Kidney epithelial cell (primary cell): ENCODE measurements around the gene HERC3. TPM values are rescaled to one million over a fixed set of nuclear protein-coding genes. Genes with fewer than 3 reads are reported as not detected.

Source experiments
- DNase-seq: peaks from one replicate; pipeline ENCODE4 v3.0.0-alpha.2; 2010; ENCODE audit warnings: low read depth
- H3K27me3 ChIP-seq: 2 replicates; pipeline ENCODE4 v1.6.0; 2011; ENCODE audit warnings: low read length; ENCODE audit not compliant: control insufficient read depth, insufficient read depth
- H3K36me3 ChIP-seq: 2 replicates; pipeline ENCODE4 v1.5.1; 2011; ENCODE audit warnings: low read length; ENCODE audit not compliant: control insufficient read depth, insufficient read depth
- H3K4me3 ChIP-seq: 2 replicates; pipeline ENCODE4 v1.5.1; 2011; ENCODE audit warnings: low read depth, mild to moderate bottlenecking, control low read depth, low read length
- CTCF ChIP-seq: IDR thresholded peaks from 2 replicates; pipeline ENCODE4 v1.5.1; 2011; ENCODE audit warnings: mild to moderate bottlenecking, moderate library complexity, low read length, control low read depth, inconsistent platforms; ENCODE audit not compliant: insufficient read depth, poor library complexity, severe bottlenecking
- total RNA-seq: library from RNA; depleted of rRNA; stranded (reverse); fragments of >200 nt; gene quantifications from 2 replicates; pipeline ENCODE4 v1.2.3, GENCODE V29; 2015

HERC3 gene
- total RNA-seq, 1 donor from 2014 or later, result 7.2 TPM

- peak; percentile 58 for DNase-seq
- no peak for TF ChIP-seq CTCF
- H3K27me3 ChIP-seq, result no peaks in the 10 kb centered on the region
Observed at GRCh38 chr4:88743696-88744095, 151.4 kb downstream of the HERC3 start.

GRCh38 chr4:88744609-88745008 lies 152.3 kb downstream of the HERC3 start:
- H3K4me3 ChIP-seq, result no peak overlapping the region
- TF ChIP-seq CTCF, result no peak
- no peaks in the 10 kb centered on the region for H3K27me3 ChIP-seq
- no peaks in the 10 kb centered on the region for H3K36me3 ChIP-seq
- DNase-seq, result no peak

More at GRCh38 chr4:88743696-88744095, 151.4 kb downstream of the HERC3 start:
- no peak overlapping the region for H3K4me3 ChIP-seq
- no peaks in the 10 kb centered on the region for H3K36me3 ChIP-seq

GRCh38 chr4:88745175-88745574 lies 152.9 kb downstream of the HERC3 start:
- H3K4me3 ChIP-seq, result no peak overlapping the region
- DNase-seq, result no peak
- H3K36me3 ChIP-seq, result no peaks in the 10 kb centered on the region
- H3K27me3 ChIP-seq, result no peaks in the 10 kb centered on the region
- no peak for TF ChIP-seq CTCF

GRCh38 chr4:88745581-88746163 lies 153.4 kb downstream of the HERC3 start:
- TF ChIP-seq CTCF, result no peak
- no peak overlapping the region for H3K4me3 ChIP-seq
- no peak for DNase-seq
- H3K36me3 ChIP-seq, result no peaks in the 10 kb centered on the region
- no peaks in the 10 kb centered on the region for H3K27me3 ChIP-seq

- TF ChIP-seq CTCF, result no peak
- Histone ChIP-seq H3K36me3 (no peaks in the 10 kb centered on the region), H3K27me3 (no peaks in the 10 kb centered on the region), H3K4me3 (no peak overlapping the region)
- no peak for DNase-seq
Observed at GRCh38 chr4:88746206-88746605, 153.9 kb downstream of the HERC3 start.

GRCh38 chr4:88747351-88747750 lies 155.1 kb downstream of the HERC3 start:
- DNase-seq, result no peak
- no peak overlapping the region for H3K4me3 ChIP-seq
- TF ChIP-seq CTCF, result no peak
- H3K36me3 ChIP-seq, result no peaks in the 10 kb centered on the region
- no peaks in the 10 kb centered on the region for H3K27me3 ChIP-seq
